ENCODE results near the gene NTRK1. TPM values are rescaled to one million over a fixed set of nuclear protein-coding genes. Genes with fewer than 3 reads are reported as not detected.

NTRK1 gene
- total RNA-seq, 1 donor from 2014 or later = not detected

DNA sequence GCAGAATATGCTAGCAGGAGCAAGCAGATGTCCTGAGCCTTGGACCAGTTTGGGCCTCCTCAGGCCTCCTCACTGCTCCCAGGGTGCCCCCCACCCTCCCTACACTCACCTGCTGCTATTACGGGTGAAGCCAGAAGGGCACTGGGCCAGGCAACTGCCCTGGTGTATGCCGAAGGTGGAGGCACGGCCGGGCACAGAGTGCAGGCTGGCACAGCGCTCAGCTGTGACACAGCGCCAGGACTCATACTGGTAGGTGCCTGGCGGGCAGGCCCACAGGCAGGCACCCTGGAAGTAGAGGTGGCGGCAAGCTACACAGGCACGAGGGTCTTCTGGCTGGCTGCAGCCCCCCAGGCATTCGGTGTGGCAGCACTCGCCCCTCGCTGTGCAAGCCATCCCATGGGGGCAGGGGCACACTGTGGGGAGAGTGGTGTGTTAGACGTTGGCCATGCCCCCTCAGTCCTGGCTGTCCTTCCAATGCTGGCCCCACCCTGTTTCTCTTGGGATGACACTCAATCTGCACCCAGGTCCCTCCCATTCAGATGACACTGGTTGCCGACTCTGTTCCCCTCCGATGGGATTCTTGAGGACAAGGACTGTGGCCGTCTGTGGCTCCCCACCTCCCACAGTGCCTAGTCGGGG is 8.8 kb upstream of the NTRK1 start:
- Mint-ChIP-seq H3K9me3 (ENCODE audit: unreplicated experiment) (no peaks in the 10 kb centered on the region), H3K36me3 (ENCODE audit: unreplicated experiment) (no peaks in the 10 kb centered on the region), H3K27me3 (ENCODE audit: unreplicated experiment) (peaks cover 41% of the 10 kb centered on the region), H3K4me3 (ENCODE audit: unreplicated experiment) (no peak overlapping the region), H3K27ac (ENCODE audit: unreplicated experiment) (no peak overlapping the region), H3K4me1 (ENCODE audit: unreplicated experiment) (peaks cover 10% of the 10 kb centered on the region)
- TF ChIP-seq, protein P1, sequence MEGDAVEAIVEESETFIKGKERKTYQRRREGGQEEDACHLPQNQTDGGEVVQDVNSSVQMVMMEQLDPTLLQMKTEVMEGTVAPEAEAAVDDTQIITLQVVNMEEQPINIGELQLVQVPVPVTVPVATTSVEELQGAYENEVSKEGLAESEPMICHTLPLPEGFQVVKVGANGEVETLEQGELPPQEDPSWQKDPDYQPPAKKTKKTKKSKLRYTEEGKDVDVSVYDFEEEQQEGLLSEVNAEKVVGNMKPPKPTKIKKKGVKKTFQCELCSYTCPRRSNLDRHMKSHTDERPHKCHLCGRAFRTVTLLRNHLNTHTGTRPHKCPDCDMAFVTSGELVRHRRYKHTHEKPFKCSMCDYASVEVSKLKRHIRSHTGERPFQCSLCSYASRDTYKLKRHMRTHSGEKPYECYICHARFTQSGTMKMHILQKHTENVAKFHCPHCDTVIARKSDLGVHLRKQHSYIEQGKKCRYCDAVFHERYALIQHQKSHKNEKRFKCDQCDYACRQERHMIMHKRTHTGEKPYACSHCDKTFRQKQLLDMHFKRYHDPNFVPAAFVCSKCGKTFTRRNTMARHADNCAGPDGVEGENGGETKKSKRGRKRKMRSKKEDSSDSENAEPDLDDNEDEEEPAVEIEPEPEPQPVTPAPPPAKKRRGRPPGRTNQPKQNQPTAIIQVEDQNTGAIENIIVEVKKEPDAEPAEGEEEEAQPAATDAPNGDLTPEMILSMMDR (IDR thresholded peaks at IDR 0.05) = no peak
- DNase-seq (ENCODE audit: extremely low spot score, unreplicated experiment) = no peak

- DNase-seq (ENCODE audit: extremely low spot score, unreplicated experiment) = no peak
- H3K36me3 Mint-ChIP-seq (ENCODE audit: unreplicated experiment) = no peaks in the 10 kb centered on the region
- H3K4me1 Mint-ChIP-seq (ENCODE audit: unreplicated experiment) = peaks cover 10% of the 10 kb centered on the region
- TF ChIP-seq, protein P1 (IDR thresholded peaks at IDR 0.05) = no peak
- peaks cover 40% of the 10 kb centered on the region for H3K27me3 Mint-ChIP-seq (ENCODE audit: unreplicated experiment)
- H3K4me3 Mint-ChIP-seq (ENCODE audit: unreplicated experiment) = no peak overlapping the region
- no peaks in the 10 kb centered on the region for H3K9me3 Mint-ChIP-seq (ENCODE audit: unreplicated experiment)
- H3K27ac Mint-ChIP-seq (ENCODE audit: unreplicated experiment) = no peak overlapping the region
Measured at GRCh38 chr1:156852418-156852874, 8.2 kb upstream of the NTRK1 start.

DNA sequence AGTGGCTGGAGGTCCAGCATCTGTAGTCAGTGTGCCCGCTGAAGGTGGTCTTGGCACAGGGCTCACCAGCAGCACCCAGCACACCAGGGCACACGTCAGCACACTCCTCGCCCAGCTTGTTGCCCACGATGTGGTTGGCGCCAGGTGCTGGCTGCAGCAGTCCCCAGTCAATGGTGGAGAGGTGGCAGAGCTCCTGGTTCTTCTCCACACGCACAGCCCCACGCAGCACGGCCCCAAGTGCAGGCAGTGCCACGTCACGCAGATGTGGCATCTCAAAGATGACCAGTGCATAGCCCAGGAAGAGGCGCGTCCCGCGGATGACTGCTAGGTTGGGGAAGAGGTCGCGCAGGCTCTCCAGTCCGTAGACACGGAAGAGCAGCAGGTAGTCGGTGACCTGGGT is 6.9 kb upstream of the NTRK1 start:
- Mint-ChIP-seq H3K27ac (ENCODE audit: unreplicated experiment) (no peak overlapping the region), H3K9me3 (ENCODE audit: unreplicated experiment) (no peaks in the 10 kb centered on the region), H3K36me3 (ENCODE audit: unreplicated experiment) (no peaks in the 10 kb centered on the region), H3K4me3 (ENCODE audit: unreplicated experiment) (no peak overlapping the region), H3K4me1 (ENCODE audit: unreplicated experiment) (peaks cover 13% of the 10 kb centered on the region), H3K27me3 (ENCODE audit: unreplicated experiment) (peaks cover 42% of the 10 kb centered on the region)
- TF ChIP-seq, protein P1 (IDR thresholded peaks at IDR 0.05) = no peak
- DNase-seq (ENCODE audit: extremely low spot score, unreplicated experiment) = no peak

- DNase-seq (ENCODE audit: extremely low spot score, unreplicated experiment) = no peak
- no peak overlapping the region for H3K4me3 Mint-ChIP-seq (ENCODE audit: unreplicated experiment)
- H3K27ac Mint-ChIP-seq (ENCODE audit: unreplicated experiment) = no peak overlapping the region
- H3K27me3 Mint-ChIP-seq (ENCODE audit: unreplicated experiment) = peaks cover 42% of the 10 kb centered on the region
- H3K36me3 Mint-ChIP-seq (ENCODE audit: unreplicated experiment) = no peaks in the 10 kb centered on the region
- TF ChIP-seq, protein P1 (IDR thresholded peaks at IDR 0.05) = no peak
- peaks cover 19% of the 10 kb centered on the region for H3K4me1 Mint-ChIP-seq (ENCODE audit: unreplicated experiment)
- H3K9me3 Mint-ChIP-seq (ENCODE audit: unreplicated experiment) = no peaks in the 10 kb centered on the region
Measured at GRCh38 chr1:156854634-156855033, 6.0 kb upstream of the NTRK1 start.

DNA sequence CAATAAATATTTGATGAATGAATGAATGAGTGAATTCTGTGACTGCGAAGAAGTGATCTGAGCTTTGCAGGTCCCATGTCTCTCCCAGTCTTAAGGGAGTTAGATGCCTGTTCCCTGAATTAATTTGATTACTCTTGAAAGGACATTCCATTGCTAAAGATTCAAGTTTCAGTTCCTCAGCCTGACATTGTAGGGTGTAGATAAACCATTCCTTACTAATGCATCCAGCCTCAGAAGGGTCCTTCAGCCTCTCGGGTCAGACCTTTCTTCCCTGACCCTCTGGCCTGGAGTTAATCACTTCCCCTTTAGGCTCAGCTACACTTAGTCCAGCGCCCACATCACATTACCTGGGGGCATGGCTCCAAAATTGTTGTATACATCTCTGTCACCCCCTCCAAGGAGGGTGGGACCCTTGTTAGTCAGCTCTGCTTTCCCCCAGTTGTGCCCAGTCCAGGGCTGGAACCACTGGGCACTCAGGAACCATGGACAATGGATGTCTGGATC is 4.3 kb upstream of the NTRK1 start:
- peaks cover 49% of the 10 kb centered on the region for H3K27me3 Mint-ChIP-seq (ENCODE audit: unreplicated experiment)
- peaks cover 28% of the 10 kb centered on the region for H3K4me1 Mint-ChIP-seq (ENCODE audit: unreplicated experiment)
- H3K36me3 Mint-ChIP-seq (ENCODE audit: unreplicated experiment) = no peaks in the 10 kb centered on the region
- TF ChIP-seq, protein P1 (IDR thresholded peaks at IDR 0.05) = no peak
- no peak for DNase-seq (ENCODE audit: extremely low spot score, unreplicated experiment)
- no peak overlapping the region for H3K4me3 Mint-ChIP-seq (ENCODE audit: unreplicated experiment)
- H3K9me3 Mint-ChIP-seq (ENCODE audit: unreplicated experiment) = no peaks in the 10 kb centered on the region
- no peak overlapping the region for H3K27ac Mint-ChIP-seq (ENCODE audit: unreplicated experiment)

Data from osteocyte (in vitro differentiated cells).